ENCODE measurements around the gene PTGER4.
"Not testable (repeated sequence)": the region's sequence is repeated elsewhere in the genome, so short reads cannot be mapped to it uniquely, and the experiment has no call there.

Gene PTGER4

GRCh38 chr5:40694433-40694832 lies 14.7 kb downstream of the PTGER4 start:
- no peak for DNase-seq

DNA sequence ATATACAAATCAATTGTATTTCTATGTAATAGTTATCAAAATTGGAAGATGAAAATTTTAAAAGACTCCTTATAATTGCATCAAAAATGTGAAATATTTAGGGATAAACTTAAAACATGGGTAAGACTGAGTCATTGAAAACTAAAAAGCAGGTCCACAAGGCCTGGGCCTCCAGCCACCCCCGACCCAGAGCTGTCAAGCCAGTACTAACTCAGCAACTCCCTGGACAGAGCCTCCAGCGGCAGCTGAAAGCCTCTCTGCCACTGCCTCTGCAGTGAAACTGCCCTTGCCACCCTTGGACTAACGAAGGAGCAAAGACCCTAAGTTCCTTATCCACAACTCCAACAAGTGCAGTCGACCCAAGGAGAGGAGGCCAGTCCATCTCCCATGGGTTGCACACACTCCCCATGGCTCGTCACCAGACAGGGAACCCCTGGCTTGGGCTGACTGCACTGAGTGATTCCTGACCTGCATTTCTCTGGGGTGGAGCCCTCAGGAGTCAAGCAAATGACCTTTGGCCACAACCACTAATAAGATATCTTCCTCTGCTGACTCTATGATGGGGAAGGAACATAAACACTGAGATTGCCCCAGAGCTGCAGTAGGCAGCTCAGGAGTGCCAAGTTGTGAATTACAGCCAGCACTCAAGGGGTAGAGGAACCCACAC lies 20.5 kb downstream of the PTGER4 start:
- DNase-seq: no peak

DNA sequence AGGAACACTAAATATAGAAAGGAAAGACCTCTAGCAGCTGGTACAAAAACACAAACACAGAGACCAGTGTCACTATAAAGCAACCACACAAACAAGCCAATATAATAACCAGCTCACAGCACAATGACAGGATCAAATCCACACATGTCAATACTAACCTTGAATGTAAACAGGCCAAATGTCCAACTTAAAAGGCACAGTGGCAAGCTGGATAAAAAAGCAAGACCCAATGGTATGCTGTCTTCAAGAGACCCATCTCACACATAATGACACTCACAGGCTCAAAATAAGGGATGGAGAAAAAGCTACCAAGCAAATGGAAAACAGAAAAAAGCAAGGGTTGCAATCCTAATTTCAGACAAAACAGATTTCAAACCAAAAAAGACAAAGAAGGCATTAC lies 22.3 kb downstream of the PTGER4 start:
- not testable (repeated sequence) for DNase-seq

GRCh38 chr5:40705484-40705883 lies 25.8 kb downstream of the PTGER4 start:
- DNase-seq: not testable (repeated sequence)

GRCh38 chr5:40710575-40710974 lies 30.9 kb downstream of the PTGER4 start:
- DNase-seq: not testable (repeated sequence)

- DNase-seq: no peak
These were observed 34.3 kb downstream of the PTGER4 start for GRCh38 chr5:40714001-40714400.

GRCh38 chr5:40716000-40716399 lies 36.3 kb downstream of the PTGER4 start:
- no peak for DNase-seq

DNA sequence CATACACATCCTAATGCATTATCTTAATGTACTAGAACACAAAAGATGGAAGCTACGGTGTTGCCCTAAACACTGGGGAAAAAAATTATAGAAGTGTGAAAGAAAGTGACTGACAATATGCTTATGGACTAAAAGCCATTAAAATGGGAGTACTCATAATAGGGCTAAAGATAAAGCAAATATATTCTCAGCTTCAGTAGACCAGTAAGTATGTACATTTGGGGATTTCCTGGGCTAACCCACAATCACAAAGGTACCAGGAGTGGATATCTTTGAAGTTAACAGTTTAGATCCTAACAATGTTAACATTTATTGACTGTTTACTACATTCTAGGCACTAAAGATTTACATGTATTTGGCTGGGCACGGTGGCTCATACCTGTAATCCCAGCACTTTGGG lies 36.9 kb downstream of the PTGER4 start:
- DNase-seq: no peak

DNA sequence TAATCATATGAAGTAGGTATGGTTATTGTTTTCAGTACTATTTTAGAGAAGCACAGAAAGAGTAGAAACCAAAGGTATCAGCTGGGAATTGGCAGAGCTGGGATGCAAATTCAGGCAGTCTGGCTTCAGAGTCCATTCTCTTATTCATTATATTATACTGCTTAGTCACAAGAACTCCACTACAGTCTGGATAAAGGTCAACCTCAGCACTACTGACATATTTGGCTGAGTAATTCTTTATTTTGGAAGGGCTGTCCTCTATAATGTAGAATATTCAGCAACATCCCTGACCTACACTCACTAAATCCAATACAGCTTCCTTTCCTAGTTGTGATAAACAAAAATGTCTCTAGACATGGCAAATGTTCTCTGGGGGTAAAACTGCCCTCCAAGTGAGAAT lies 37.6 kb downstream of the PTGER4 start:
- no peak for DNase-seq

DNA sequence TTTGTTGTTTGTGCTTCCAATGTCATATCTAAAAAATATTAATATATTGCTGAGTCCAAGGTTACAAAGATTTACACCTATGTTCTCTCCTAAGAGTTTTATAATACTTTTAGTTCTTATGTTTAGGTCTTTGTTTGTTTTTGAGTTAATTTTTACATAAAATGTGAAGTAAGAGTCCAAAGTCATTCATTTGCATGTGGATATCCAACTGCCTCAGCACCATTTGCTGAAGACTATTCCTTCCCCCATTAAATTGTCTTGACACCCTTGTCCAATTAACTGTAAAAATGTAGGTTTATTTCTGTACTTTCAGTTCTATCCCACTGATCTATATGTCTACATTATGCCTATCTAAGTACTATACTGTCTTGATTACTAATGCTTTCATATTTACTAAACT lies 40.4 kb downstream of the PTGER4 start:
- no peak for DNase-seq

DNA sequence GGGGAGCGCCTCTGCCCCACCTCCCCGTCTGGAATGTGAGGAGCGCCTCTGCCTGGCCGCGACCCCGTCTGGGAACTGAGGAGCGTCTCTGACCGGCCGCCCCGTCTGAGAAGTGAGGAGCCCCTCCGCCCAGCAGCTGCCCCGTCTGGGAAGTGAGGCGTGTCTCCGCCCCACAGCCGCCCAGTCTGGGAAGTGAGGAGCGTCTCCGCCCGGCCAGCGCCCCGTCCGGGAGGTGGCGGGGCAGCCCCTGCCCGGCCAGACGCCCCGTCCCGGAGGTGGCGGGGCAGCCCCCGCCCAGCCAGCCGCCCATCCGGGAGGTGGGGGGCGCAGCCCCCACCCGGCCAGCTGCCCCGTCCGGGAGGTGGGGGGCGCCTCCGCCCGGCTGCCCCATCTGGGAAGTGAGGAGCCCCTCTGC lies 42.8 kb downstream of the PTGER4 start:
- DNase-seq: not testable (repeated sequence)

DNA sequence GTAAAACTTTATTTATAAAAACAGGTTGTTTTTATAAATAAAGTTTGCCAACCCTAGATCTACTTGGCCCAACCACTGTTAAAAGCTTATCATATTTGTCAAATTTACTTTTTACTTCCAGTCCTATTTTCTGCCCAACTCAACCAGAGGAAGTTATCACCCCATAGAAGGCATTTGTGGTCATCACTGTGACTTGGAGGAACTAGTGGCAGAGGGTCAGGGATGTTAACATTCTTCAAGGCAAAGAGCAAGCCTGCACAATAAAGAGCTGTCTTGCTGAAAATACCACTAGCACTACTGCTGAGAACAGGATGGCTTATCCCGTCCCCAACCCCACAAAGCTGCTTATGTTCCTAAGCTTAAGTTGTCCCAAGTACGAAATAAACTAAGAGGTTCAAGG lies 53.7 kb downstream of the PTGER4 start:
- DNase-seq: no peak

DNA sequence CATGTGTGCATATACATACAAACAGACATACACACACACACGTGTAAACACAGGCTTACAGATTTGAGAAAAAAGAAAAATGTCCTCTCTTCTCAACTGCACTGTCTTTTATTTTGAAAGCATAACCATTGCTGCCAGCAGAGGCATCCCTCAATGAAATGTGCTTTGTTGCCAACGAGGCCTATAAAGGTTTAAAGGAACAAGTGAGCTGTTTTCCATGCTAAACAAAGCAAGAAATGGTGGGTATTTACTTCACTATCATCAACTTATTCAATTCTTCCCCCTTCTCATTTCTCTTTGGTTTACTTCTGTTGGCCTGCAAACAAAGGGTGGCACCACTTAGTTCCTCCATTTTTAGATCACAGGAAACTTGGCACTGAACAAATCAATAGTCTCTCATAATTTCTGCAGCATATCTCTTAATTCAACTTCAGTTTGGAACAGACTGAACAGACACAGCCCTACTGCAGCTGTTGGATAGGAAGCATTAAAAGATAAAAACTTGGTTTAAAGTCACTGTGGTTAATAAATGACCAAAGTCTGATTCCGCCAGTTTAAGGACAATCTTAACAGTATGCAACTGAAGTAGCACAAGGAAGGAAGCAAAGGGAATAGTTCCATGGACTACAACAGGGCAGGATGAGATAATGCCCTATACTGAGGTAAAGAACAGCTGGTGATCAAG lies 54.3 kb downstream of the PTGER4 start:
- DNase-seq: no peak

DNA sequence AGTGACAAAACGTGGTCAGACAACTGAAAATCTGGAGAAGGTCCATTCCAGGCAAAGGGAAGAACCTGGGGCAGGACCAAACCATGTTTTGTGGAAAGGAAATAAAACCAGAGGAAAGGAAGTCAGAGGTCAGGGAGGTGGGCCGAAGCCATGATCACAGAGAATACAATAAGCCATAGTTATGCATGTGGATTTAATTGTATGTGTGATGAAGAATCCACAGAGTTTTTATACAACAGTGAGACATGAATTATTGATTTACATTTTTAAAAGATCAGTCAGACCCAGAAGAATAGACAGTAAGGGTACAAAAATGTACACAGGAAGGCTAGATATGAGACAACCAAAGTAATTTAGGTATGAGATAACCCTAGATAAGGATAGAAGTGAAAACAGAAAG lies 55.3 kb downstream of the PTGER4 start:
- DNase-seq: no peak

DNA sequence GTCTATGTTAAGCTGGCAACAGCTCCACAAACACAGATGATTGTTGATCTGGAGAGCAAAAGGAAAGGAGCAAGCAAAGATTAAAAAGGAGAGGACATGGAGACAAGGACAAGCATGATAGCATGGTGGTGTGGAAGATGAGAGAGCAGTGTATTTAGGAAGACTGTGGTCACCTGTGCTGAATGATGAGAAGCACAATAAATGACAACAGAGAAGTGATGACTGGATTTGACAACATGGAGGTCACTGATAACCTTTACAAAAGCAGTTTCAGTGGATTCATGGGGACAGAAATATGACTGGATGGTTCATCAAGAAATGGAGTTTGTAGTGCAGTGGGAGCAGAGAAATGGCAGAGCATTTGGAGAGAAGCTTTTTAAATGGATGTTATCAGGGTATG lies 55.9 kb downstream of the PTGER4 start:
- no peak for DNase-seq

DNA sequence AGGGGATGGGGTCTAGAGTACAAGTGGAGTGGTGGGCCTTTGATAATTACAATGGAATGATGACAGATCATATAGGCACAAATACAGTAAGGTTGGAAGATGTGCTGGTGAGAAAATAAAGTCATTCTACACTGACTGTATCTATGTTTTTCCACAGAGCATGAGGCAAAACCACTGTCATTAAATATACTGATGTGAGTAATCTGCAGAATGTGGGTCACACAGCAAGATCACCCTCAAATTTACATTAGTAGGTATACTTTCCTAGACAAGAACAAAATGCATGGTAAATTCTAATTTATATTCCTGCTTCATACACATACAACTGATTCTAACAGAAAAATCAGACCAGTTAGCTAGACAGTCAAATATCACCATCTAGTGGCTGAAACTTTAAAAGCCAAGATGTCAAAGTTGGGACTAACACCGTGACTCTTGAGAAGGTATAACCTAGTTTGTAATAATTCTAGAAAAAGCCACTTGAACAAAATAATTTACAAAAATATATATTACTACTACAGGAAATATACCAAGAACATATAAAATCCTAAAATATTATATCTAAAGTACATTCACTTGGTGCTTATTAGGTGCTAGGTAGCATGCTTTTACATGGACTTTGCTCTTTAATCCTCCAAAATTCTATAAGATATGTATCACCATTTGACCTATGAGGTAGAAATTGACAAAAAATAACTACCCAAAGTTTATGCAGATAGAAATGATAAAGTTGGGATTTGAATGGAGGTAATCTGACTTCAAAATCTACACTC lies 56.6 kb downstream of the PTGER4 start:
- DNase-seq: no peak

- DNase-seq: no peak
These were observed 58.8 kb downstream of the PTGER4 start for GRCh38 chr5:40738502-40738901.
